ENCODE results near the gene LRCH4. TPM values are rescaled to one million over a fixed set of nuclear protein-coding genes. Genes with fewer than 3 reads are reported as not detected.
A peak's percentile ranks its signal among the peaks of the same experiment; 100 is the strongest.

The LRCH4 gene
- total RNA-seq, 3 donors from 2014 or later (not counting 1 experiment from before 2014, with no cell fraction given) = 282 to 296 (median 289) TPM

DNA sequence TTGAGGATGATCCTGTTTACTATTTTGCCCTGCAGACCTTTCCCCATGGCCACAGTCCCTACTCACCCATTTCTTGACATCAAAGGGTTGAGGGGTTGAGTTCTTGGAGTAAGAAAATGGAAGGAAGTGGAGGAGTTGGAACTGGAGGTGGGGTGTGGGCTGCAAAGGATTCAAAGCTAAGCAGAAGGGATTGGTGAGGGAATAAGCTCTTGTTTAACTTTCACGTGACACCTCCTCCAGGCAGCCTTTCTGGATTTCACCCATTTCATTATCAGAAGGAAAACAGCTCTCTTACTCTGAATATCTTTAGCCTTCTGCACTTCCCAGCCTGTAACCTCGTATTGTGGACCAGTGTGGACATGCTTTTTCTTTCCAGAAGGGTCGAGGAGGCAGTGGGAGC, 40.1 kb upstream of the LRCH4 start:
- Histone ChIP-seq H3K27me3 (ENCODE audit: control insufficient read depth, insufficient read depth, low read length) (no peaks in the 10 kb centered on the region), H3K36me3 (ENCODE audit: control insufficient read depth, insufficient read depth, low read length) (no peaks in the 10 kb centered on the region), H3K4me3 (ENCODE audit: low read length) (peak overlapping the region; percentile 31), H3K27ac (ENCODE audit: low read length) (no peak overlapping the region), H3K9me3 (ENCODE audit: control insufficient read depth, insufficient read depth, low read length) (no peaks in the 10 kb centered on the region), H3K4me1 (ENCODE audit: control insufficient read depth, insufficient read depth, low read length) (peaks cover 19% of the 10 kb centered on the region)
- intact Hi-C loops (cut with micrococcal nuclease) = loop anchor here (2.0 kb wide), 1 partner anchor 13 kb away; the partner anchor contains the start of gene MOSPD3
- ATAC-seq (no peak), DNase-seq (no peak)
- H3K36me3 Mint-ChIP-seq = no peaks in the 10 kb centered on the region
- no peaks in the 10 kb centered on the region for H3K9me3 Mint-ChIP-seq
- peaks cover 0 to 31% of the 10 kb centered on the region in 2 donors for H3K4me1 Mint-ChIP-seq
- no peaks in the 10 kb centered on the region for H3K27me3 Mint-ChIP-seq (ENCODE audit: low read depth in 2 of 2)
- TF ChIP-seq, protein P1, sequence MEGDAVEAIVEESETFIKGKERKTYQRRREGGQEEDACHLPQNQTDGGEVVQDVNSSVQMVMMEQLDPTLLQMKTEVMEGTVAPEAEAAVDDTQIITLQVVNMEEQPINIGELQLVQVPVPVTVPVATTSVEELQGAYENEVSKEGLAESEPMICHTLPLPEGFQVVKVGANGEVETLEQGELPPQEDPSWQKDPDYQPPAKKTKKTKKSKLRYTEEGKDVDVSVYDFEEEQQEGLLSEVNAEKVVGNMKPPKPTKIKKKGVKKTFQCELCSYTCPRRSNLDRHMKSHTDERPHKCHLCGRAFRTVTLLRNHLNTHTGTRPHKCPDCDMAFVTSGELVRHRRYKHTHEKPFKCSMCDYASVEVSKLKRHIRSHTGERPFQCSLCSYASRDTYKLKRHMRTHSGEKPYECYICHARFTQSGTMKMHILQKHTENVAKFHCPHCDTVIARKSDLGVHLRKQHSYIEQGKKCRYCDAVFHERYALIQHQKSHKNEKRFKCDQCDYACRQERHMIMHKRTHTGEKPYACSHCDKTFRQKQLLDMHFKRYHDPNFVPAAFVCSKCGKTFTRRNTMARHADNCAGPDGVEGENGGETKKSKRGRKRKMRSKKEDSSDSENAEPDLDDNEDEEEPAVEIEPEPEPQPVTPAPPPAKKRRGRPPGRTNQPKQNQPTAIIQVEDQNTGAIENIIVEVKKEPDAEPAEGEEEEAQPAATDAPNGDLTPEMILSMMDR (IDR thresholded peaks at IDR 0.05) = no peak
- WGBS (ENCODE audit: insufficient coverage) = 23% methylated on average over 3 of the region's 3 CpGs
- H3K4me3 Mint-ChIP-seq = peak overlapping the region; percentile 79
- peak overlapping the region in 1 of 2 donors; percentile 76 for H3K27ac Mint-ChIP-seq

DNA sequence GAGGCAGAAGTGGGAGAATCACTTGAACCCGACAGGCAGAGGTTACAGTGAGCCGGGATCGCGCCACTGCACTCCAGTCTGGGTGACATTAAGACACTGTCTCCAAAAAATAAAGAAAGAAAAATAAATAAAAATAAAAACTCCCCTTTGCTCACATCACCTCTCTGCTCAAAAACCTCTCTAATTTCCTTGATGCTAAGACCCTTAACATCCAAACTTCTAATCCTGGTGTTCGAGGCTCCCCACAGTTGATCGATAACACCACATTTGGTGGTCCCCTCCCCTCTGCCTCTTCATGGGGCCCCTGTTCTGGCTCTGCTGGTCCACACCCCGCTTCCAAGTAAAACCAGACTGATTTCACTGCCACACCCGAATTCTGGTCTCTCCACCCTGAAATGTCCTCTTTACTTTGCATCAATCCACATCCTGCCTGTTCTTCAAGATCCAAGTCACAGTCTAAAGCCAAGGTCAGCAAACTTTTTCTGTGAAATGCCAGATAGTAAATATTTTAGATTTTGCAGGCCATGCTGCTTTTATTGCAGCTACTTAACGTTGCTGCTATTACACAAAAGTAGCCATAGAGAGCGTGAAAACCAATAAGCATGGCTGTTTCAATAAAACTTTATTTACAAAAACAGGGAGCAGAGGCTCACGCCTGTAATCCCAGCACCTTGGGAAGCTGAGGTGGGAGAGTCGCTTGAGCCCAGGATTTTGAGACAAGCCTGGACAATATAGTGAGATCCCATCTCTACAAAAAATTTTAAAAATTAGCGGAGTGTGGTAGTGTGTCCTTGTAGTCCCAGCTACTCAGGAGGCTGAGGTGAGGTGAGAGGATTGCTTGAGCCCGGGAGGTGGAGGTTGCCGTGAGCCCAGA, 38.3 kb upstream of the LRCH4 start:
- H3K36me3 Mint-ChIP-seq = no peaks in the 10 kb centered on the region
- 91% methylated on average over 14 of the region's 15 CpGs for WGBS (ENCODE audit: insufficient coverage)
- H3K27ac Mint-ChIP-seq = no peak overlapping the region
- Histone ChIP-seq H3K4me1 (ENCODE audit: control insufficient read depth, insufficient read depth, low read length) (peaks cover 19% of the 10 kb centered on the region), H3K27me3 (ENCODE audit: control insufficient read depth, insufficient read depth, low read length) (no peaks in the 10 kb centered on the region), H3K36me3 (ENCODE audit: control insufficient read depth, insufficient read depth, low read length) (peaks cover 2% of the 10 kb centered on the region), H3K27ac (ENCODE audit: low read length) (no peak overlapping the region), H3K4me3 (ENCODE audit: low read length) (no peak overlapping the region), H3K9me3 (ENCODE audit: control insufficient read depth, insufficient read depth, low read length) (no peaks in the 10 kb centered on the region)
- TF ChIP-seq, protein P1 (IDR thresholded peaks at IDR 0.05) = no peak
- H3K9me3 Mint-ChIP-seq = no peaks in the 10 kb centered on the region
- no peaks in the 10 kb centered on the region for H3K27me3 Mint-ChIP-seq (ENCODE audit: low read depth in 2 of 2)
- intact Hi-C loops (cut with micrococcal nuclease) = no loop called here
- ATAC-seq = no peak
- peaks cover 0 to 22% of the 10 kb centered on the region in 2 donors for H3K4me1 Mint-ChIP-seq
- no peak overlapping the region for H3K4me3 Mint-ChIP-seq
- DNase-seq = no peak

DNA sequence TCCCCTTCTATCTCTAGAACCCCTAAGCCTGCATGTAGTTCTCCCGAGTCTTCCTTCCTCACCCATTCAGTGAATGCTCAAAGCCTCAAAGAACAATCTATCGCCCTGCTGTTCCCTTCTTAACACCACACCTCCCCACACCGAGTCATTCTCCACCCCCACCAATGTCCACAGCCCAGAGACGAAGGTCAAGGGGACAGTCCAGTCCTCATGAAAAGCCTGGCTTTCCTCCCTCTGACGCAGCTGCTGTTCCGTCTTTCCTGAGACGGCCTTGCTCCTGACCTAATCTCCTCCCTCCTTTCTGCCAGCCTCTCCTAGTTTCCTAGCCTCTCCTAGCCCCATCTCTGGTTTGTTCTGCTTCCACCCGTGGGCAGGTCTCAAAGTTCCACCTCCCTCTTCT, 35.6 kb upstream of the LRCH4 start:
- no peak overlapping the region for H3K27ac Mint-ChIP-seq
- no peaks in the 10 kb centered on the region for H3K27me3 ChIP-seq (ENCODE audit: control insufficient read depth, insufficient read depth, low read length)
- H3K4me3 Mint-ChIP-seq = no peak overlapping the region
- H3K4me1 Mint-ChIP-seq = peaks cover 0 to 16% of the 10 kb centered on the region in 2 donors
- peaks cover 8% of the 10 kb centered on the region for H3K4me1 ChIP-seq (ENCODE audit: control insufficient read depth, insufficient read depth, low read length)
- H3K4me3 ChIP-seq (ENCODE audit: low read length) = no peak overlapping the region
- intact Hi-C loops (cut with micrococcal nuclease) = no loop called here
- TF ChIP-seq, protein P1 (IDR thresholded peaks at IDR 0.05) = no peak
- DNase-seq (no peak), ATAC-seq (no peak)
- H3K27me3 Mint-ChIP-seq (ENCODE audit: low read depth in 2 of 2) = no peaks in the 10 kb centered on the region
- no peaks in the 10 kb centered on the region for H3K9me3 ChIP-seq (ENCODE audit: control insufficient read depth, insufficient read depth, low read length)
- H3K9me3 Mint-ChIP-seq = no peaks in the 10 kb centered on the region
- peaks cover 2% of the 10 kb centered on the region for H3K36me3 ChIP-seq (ENCODE audit: control insufficient read depth, insufficient read depth, low read length)
- H3K36me3 Mint-ChIP-seq = no peaks in the 10 kb centered on the region
- H3K27ac ChIP-seq (ENCODE audit: low read length) = no peak overlapping the region
- 92% methylated on average over 8 of the region's 8 CpGs for WGBS (ENCODE audit: insufficient coverage)
